Retina (tissue), 1 donor: Measurements from ENCODE around the gene RHOBTB3.

Source experiments
- DNase-seq: peaks from one replicate; pipeline ENCODE4 v3.0.0-alpha.2; 2016

Gene RHOBTB3

GRCh38 chr5:95733107-95733665 lies 2.0 kb downstream of the RHOBTB3 start:
- DNase-seq: no peak

GRCh38 chr5:95734187-95734586 lies 3.1 kb downstream of the RHOBTB3 start:
- no peak for DNase-seq

- DNase-seq: no peak
Observed at GRCh38 chr5:95734906-95735305, 3.8 kb downstream of the RHOBTB3 start.

DNA sequence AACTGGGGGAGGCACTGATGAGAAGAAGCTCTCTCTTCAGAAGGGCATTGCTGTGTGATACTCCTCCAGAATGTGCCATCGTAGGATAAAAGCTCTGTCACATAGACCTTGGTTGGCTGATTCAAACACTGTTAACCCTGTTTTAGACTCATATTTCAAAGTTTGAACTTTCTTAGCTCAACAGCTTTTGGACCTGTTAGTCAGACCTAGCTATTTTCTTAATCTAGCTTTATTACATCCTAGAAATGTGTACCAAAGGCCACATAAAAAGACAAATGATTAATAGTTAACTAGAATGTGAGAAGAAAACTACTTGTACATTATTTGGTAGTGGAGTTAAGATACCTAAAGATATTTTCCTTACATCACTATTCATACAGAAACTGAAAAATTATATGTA lies 4.3 kb downstream of the RHOBTB3 start:
- no peak for DNase-seq

DNA sequence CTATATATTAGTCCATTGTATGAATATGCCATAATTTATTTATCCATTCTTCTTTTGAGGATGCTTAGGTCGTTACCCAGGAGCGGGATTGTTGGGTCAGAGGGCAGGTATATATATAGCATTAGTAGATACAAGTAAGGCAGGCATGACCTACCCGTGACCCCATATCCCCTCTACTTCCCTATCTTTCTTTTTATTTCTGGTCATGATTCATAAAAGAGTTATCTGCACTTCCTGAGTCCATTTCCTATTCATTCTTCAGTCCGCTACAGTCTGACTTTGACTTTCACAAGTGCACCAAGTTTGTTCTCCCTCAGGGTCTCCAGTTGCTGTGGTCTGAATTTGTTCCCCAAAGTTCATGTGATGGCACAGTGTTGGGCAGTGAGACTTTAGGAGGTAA lies 6.9 kb downstream of the RHOBTB3 start:
- no peak for DNase-seq

- no peak for DNase-seq
Observed at GRCh38 chr5:95738834-95739233, 7.7 kb downstream of the RHOBTB3 start.

DNA sequence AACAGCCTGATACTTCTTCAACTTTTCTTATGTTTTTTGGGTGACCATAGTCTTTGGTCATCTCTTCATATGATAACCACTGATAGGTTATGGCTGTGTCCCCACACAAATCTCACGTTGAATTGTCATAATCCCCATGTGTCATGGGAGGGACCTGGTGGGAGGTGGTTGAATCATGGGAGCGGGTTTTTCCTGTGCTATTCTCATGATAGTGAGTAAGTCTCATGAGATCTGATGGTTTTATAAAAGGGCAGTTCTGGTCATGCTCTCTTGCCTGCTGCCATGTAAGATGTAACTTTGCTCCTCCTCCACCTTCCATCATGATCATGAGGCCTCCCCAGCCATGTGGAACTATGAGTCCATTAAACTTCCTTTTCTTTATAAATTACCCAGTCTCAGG lies 8.7 kb downstream of the RHOBTB3 start:
- no peak for DNase-seq

- no peak for DNase-seq
Observed at GRCh38 chr5:95741458-95741857, 10.3 kb downstream of the RHOBTB3 start.

GRCh38 chr5:95743232-95743631 lies 12.1 kb downstream of the RHOBTB3 start:
- no peak for DNase-seq

DNA sequence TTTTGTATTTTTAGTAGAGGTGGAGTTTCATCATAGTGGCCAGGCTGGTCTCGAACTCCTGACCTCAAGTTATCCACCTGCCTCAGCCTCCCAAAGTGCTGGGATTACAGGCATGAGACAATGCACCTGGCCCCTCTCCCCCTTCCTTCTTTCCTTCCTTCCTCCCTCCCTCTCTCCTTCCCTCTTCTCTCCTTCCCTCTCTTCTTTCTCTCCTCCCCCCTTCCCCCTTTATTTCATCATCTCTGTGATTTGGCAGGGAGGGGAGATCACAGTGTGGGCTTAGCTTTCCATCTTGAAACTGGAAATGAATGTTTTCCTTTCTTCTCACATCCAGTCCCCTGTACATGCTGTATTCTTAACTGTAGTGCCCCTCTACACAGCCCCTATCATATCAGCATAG lies 12.7 kb downstream of the RHOBTB3 start:
- DNase-seq: no peak

DNA sequence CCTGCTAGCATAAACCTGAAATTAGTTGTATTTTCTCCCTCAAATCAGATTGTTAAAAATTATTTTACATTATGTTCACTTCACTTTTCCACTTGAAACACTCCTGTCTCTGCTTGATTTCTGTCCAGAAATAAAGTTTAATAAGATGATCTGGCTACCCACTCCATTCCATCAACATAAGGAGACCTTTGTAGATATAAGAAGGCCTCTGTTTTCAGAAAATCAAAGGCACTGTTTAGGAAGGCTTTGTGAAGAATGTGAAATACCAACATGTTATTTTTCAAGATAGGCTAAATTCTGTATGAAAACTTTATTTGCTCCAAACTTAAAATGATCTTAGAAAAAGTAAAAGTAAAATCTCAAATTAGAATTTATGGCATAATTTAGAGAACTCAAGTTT lies 15.1 kb downstream of the RHOBTB3 start:
- no peak for DNase-seq

- no peak for DNase-seq
Observed at GRCh38 chr5:95746722-95747679, 15.9 kb downstream of the RHOBTB3 start.

DNA sequence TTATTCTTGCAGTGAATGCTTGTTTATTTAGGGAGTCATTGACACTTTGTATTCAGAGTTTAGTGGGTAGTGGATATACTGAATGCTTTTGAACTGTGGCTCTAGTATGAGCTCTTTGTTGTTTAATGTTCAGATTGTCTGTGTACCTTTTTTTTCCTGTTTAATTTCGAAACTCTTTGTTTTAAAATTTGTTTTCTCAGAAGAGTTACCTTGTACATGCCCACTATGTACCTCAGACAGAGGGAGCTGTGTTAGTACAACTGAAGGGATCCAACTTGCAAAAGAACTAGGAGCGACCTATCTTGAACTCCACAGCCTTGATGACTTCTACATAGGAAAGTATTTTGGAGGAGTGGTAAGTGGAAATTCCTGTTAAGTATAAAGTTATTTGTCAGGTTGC lies 17.0 kb downstream of the RHOBTB3 start:
- no peak for DNase-seq

GRCh38 chr5:95754545-95754944 lies 23.4 kb downstream of the RHOBTB3 start:
- no peak for DNase-seq

GRCh38 chr5:95759005-95759404 lies 27.9 kb downstream of the RHOBTB3 start:
- no peak for DNase-seq

- no peak for DNase-seq
Observed at GRCh38 chr5:95759634-95760033, 28.5 kb downstream of the RHOBTB3 start.

DNA sequence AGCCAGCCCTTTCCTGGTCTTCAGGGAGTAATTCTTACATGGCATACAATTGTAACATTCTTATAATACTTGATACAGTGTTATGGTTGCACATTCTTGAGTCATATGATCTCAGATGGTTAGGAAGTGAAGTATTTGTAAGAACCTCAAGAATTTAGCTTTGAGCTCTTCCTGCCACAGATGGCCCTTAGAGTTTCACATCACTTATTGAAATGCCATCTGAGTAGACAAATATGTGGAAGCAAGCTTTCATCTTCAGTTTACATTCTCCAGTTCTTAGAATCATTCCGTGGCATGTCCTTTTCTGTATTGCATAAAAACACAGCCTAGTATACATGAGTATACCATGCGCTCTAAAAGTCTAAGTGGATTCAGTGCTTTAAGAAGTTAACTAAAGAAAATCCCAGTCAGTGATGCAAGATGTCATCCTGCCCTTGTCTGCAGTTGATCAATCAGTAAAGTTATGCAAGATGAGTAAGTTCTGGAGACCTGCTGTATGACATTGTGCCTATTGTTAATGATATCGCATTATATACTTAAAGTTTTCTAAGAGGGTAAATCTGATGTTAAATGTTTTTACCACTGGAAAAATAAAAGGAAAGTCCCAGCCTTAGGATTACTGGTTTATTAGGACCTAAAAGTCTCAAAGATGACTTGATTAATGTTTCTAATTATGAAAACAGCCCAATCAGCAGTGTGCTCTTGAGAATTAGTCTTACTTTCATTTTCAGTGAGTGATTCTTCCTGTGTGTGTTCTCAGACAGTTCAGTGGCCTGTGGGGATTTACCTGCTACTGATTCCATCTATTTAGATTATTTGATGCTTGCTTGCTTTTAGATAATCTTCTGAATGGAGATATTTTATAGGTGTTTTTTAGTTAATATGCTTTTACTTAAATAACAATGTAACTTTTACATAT lies 29.4 kb downstream of the RHOBTB3 start:
- DNase-seq: no peak

- peak; percentile 22 for DNase-seq
Observed at GRCh38 chr5:95761771-95762651, 30.9 kb downstream of the RHOBTB3 start.

- DNase-seq: no peak
Observed at GRCh38 chr5:95762652-95763041, 31.5 kb downstream of the RHOBTB3 start.

GRCh38 chr5:95763941-95764340 lies 32.8 kb downstream of the RHOBTB3 start:
- DNase-seq: no peak

DNA sequence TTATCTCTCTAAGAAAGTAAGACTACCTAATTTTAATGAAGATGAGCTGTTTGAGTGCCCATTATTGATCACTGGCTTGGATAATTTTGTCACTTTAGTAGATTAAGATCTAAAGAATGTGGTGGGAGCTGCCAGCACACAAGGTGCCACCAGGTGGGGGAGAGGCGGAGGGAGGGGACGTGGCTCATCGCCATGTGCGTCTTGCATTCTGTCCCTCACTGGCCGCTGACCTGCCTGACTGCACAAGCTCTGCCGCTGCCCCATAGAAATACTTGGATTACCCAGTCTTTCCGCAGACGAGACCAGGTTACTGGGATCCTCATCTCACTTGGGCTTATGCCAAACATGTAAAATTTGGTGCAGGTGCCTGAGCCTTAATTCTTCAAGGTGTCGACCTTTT lies 37.6 kb downstream of the RHOBTB3 start:
- no peak for DNase-seq
